DOHH2 (cell line): ENCODE data around the gene FLCN.

Experiments used
- H3F3A ChIP-seq: fragments of 200-600 bp; sonication (generic), shearing (Covaris generic); 2 replicates; pipeline ENCODE4 v1.6.0; 2016; ENCODE audit warnings: antibody characterized with exemption, mild to moderate bottlenecking; ENCODE audit not compliant: control insufficient read depth, insufficient read depth
- H3K27ac ChIP-seq: fragments of 200-600 bp; sonication (generic); 2 replicates; pipeline ENCODE4 v1.5.1; 2014; ENCODE audit warnings: low read depth, mild to moderate bottlenecking, low read length, moderate library complexity
- H3K27me3 ChIP-seq: fragments of 200-600 bp; sonication (generic); 2 replicates; pipeline ENCODE4 v1.6.1; 2014; ENCODE audit warnings: mild to moderate bottlenecking, low read length, mixed read lengths; ENCODE audit not compliant: control insufficient read depth
- H3K36me3 ChIP-seq: fragments of 200-600 bp; sonication (generic); 2 replicates; pipeline ENCODE4 v1.6.1; 2014; ENCODE audit warnings: mild to moderate bottlenecking, low read length, moderate library complexity, mixed read lengths; ENCODE audit not compliant: control insufficient read depth
- H3K4me1 ChIP-seq: fragments of 200-600 bp; sonication (generic); 2 replicates; pipeline ENCODE4 v1.6.1; 2014; ENCODE audit warnings: mild to moderate bottlenecking, low read length, mixed read lengths; ENCODE audit not compliant: control insufficient read depth
- H3K4me2 ChIP-seq: fragments of 200-600 bp; sonication (generic); 2 replicates; pipeline ENCODE4 v1.6.0; 2014; ENCODE audit warnings: mild to moderate bottlenecking, low read length, moderate library complexity
- H3K4me3 ChIP-seq: fragments of 200-600 bp; sonication (generic); 2 replicates; pipeline ENCODE4 v1.5.1; 2014; ENCODE audit warnings: mild to moderate bottlenecking, low read length, mixed read lengths
- H3K79me2 ChIP-seq: fragments of 200-600 bp; sonication (generic); 2 replicates; pipeline ENCODE4 v1.6.1; 2014; ENCODE audit warnings: mild to moderate bottlenecking, low read length, mixed read lengths; ENCODE audit not compliant: control insufficient read depth
- H3K9me2 ChIP-seq: fragments of 200-600 bp; sonication (generic); replicated peaks from 2 replicates; pipeline ENCODE4 v1.6.1; 2014; ENCODE audit warnings: mild to moderate bottlenecking, low read length, mixed read lengths; ENCODE audit not compliant: control insufficient read depth
- H3K9me3 ChIP-seq: fragments of 200-600 bp; sonication (generic); 2 replicates; pipeline ENCODE4 v1.6.1; 2014; ENCODE audit warnings: antibody characterized with exemption, low read length, mixed read lengths; ENCODE audit not compliant: control insufficient read depth, insufficient read depth
- H4K20me1 ChIP-seq: fragments of 200-600 bp; sonication (generic); 2 replicates; pipeline ENCODE4 v1.6.0; 2014; ENCODE audit warnings: low read depth, mild to moderate bottlenecking, antibody characterized with exemption, low read length, moderate library complexity; ENCODE audit not compliant: control insufficient read depth, insufficient read depth
- EZH2phosphoT487 ChIP-seq: fragments of 200-600 bp; sonication (generic); IDR thresholded peaks from 2 replicates; pipeline ENCODE4 v1.6.1; 2017; ENCODE audit warnings: borderline replicate concordance, mild to moderate bottlenecking, antibody characterized with exemption, low read length, moderate library complexity, mixed read lengths
- TF ChIP-seq, protein P1 (sequence below): fragments of 200-600 bp; sonication (generic); IDR thresholded peaks from one replicate; pipeline ENCODE4 v1.5.1; 2014; ENCODE audit warnings: antibody characterized with exemption, mild to moderate bottlenecking, low read depth, low read length; ENCODE audit not compliant: poor library complexity, severe bottlenecking

Gene FLCN

DNA sequence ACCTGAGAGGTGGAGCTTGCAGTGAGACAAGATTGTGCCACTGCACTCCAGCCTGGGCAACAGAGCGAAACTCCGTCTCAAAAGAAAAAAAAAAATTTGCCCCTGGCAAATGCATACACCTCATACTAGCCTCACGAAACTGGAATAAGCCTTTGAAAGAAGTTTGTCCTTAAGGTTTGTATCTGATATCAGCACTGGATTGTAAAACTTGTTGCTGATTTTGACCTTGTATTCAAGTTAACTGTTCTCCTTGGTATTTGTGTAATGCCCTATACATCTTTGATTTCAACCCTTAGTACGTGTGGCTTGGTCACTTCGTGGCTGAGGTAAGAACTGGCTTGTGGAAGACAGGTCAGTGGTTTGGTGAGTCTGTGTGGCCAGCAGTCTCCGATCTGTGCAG, 6.2 kb upstream of the FLCN start:
- Histone ChIP-seq H4K20me1 (no peaks in the 10 kb centered on the region), H3K79me2 (no peaks in the 10 kb centered on the region; the same call in 1 of the 2 replicates), H3K4me2 (no peak overlapping the region), H3K27ac (no peak overlapping the region), H3F3A (peaks cover 35% of the 10 kb centered on the region), H3K27me3 (no peaks in the 10 kb centered on the region), H3K36me3 (peaks cover 27% of the 10 kb centered on the region), H3K4me1 (peaks cover 5% of the 10 kb centered on the region; the same call in 1 of the 2 replicates), H3K4me3 (no peak overlapping the region), H3K9me3 (no peaks in the 10 kb centered on the region), H3K9me2 (no peaks in the 10 kb centered on the region)
- TF ChIP-seq EZH2phosphoT487 = no peak
- TF ChIP-seq, protein P1, sequence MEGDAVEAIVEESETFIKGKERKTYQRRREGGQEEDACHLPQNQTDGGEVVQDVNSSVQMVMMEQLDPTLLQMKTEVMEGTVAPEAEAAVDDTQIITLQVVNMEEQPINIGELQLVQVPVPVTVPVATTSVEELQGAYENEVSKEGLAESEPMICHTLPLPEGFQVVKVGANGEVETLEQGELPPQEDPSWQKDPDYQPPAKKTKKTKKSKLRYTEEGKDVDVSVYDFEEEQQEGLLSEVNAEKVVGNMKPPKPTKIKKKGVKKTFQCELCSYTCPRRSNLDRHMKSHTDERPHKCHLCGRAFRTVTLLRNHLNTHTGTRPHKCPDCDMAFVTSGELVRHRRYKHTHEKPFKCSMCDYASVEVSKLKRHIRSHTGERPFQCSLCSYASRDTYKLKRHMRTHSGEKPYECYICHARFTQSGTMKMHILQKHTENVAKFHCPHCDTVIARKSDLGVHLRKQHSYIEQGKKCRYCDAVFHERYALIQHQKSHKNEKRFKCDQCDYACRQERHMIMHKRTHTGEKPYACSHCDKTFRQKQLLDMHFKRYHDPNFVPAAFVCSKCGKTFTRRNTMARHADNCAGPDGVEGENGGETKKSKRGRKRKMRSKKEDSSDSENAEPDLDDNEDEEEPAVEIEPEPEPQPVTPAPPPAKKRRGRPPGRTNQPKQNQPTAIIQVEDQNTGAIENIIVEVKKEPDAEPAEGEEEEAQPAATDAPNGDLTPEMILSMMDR = no peak

DNA sequence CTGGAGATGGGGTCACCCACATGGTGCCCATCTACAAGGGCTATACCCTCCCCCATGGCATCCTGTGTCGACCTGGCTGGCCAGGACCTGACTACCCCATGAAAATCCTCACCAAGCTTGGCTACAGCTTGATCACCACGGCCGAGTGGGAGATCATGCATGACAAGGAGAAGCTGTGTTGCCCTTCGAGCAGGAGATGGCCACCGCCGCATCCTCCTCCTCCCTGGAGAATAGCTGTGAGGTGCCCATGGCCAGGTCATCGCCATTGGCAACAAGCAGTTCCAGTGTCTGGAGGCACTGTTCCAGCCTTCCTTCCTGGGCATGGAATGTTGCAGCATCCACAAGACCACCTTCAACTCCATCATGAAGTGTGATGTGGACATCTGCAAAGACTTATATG, 5.3 kb upstream of the FLCN start:
- TF ChIP-seq EZH2phosphoT487 = no peak
- TF ChIP-seq, protein P1 = no peak
- H4K20me1 ChIP-seq = no peaks in the 10 kb centered on the region
- no peak overlapping the region for H3K27ac ChIP-seq
- H3K27me3 ChIP-seq = no peaks in the 10 kb centered on the region
- peaks cover 34% of the 10 kb centered on the region for H3F3A ChIP-seq
- no peak overlapping the region for H3K4me2 ChIP-seq
- no peaks in the 10 kb centered on the region for H3K9me3 ChIP-seq
- no peak overlapping the region for H3K4me3 ChIP-seq
- H3K36me3 ChIP-seq = peaks cover 18% of the 10 kb centered on the region
- H3K9me2 ChIP-seq = no peaks in the 10 kb centered on the region
- H3K4me1 ChIP-seq = peaks cover 7% of the 10 kb centered on the region; the same call in 1 of the 2 replicates
- H3K79me2 ChIP-seq = no peaks in the 10 kb centered on the region; the same call in 1 of the 2 replicates

DNA sequence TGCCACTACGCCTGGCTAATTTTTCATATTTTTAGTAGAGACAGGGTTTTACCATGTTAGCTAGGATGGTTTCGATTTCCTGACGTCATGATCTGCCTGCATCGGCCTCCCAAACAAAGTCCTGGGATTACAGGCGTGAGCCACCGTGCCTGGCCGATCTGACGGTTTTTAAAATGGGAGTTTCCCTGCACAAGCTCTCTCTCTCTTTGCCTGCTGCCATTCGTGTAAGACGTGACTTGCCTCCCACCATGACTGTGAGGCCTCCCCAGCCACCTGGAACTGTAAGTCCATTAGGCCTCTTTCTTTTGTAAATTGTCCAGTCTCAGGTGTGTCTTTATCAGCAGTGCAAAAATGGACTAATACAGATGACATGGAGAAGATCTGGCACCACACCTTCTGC, 4.7 kb upstream of the FLCN start:
- Histone ChIP-seq H3K4me2 (no peak overlapping the region), H3K27me3 (no peaks in the 10 kb centered on the region), H3K9me3 (no peaks in the 10 kb centered on the region), H3F3A (peaks cover 28% of the 10 kb centered on the region), H3K27ac (no peak overlapping the region), H3K36me3 (peaks cover 12% of the 10 kb centered on the region), H3K9me2 (no peaks in the 10 kb centered on the region), H4K20me1 (no peaks in the 10 kb centered on the region), H3K4me3 (no peak overlapping the region), H3K4me1 (peaks cover 7% of the 10 kb centered on the region; the same call in 1 of the 2 replicates), H3K79me2 (peaks cover 2% of the 10 kb centered on the region)
- TF ChIP-seq, protein P1 = no peak
- no peak for TF ChIP-seq EZH2phosphoT487
